ENCODE data around the gene RRP36. TPM values are rescaled to one million over a fixed set of nuclear protein-coding genes. Genes with fewer than 3 reads are reported as not detected.
A peak's percentile ranks its signal among the peaks of the same experiment; 100 is the strongest.

The RRP36 gene
- total and polyA plus RNA-seq, 11 donors = 18.7 to 53.4 (median 32.3) TPM

- TF ChIP-seq CTCF (IDR thresholded peaks at IDR 0.05) (no peak), POLR2A (IDR thresholded peaks at IDR 0.05) (no peak)
- 67 to 81% (median 72%) methylated on average over 2 of the region's 2 CpGs for WGBS, 4 donors
- peaks cover 0 to 34% (median 19%) of the 10 kb centered on the region in 12 donors for H3K4me1 ChIP-seq
- H3K27ac ChIP-seq = no peak overlapping the region
- no peaks in the 10 kb centered on the region for H3K9me3 ChIP-seq
- H3K36me3 ChIP-seq = peaks cover 0 to 56% (median 39%) of the 10 kb centered on the region in 9 donors
- no peaks in the 10 kb centered on the region for H3K27me3 ChIP-seq
- DNase-seq (no peak), ATAC-seq (no peak)
- no peak overlapping the region for H3K4me3 ChIP-seq
- intact Hi-C loops (cut with DNase I) = loop anchor here in 2 of 10 donors (5.0 to 10.0 kb wide), 2 partner anchors 45 to 157 kb away; no protein-coding TSS in a partner anchor
These were observed 40.4 kb downstream of the RRP36 start for GRCh38 chr6:43061861-43062260.

GRCh38 chr6:43062818-43063217 lies 41.4 kb downstream of the RRP36 start:
- peaks cover 0 to 32% (median 19%) of the 10 kb centered on the region in 12 donors for H3K4me1 ChIP-seq
- H3K27ac ChIP-seq = no peak overlapping the region
- DNase-seq (no peak), ATAC-seq (no peak)
- H3K36me3 ChIP-seq = peaks cover 0 to 54% (median 34%) of the 10 kb centered on the region in 9 donors
- intact Hi-C loops (cut with DNase I) = loop anchor here in 2 of 10 donors (5.0 to 10.0 kb wide), 2 partner anchors 46 to 158 kb away; no protein-coding TSS in a partner anchor
- H3K27me3 ChIP-seq = no peaks in the 10 kb centered on the region
- H3K9me3 ChIP-seq = no peaks in the 10 kb centered on the region
- TF ChIP-seq POLR2A (IDR thresholded peaks at IDR 0.05) (no peak), CTCF (IDR thresholded peaks at IDR 0.05) (no peak)
- no peak overlapping the region for H3K4me3 ChIP-seq
- 93 to 96% (median 95%) methylated on average over 10 to 12 of the region's 12 CpGs for WGBS, 4 donors

GRCh38 chr6:43070028-43070632 lies 48.7 kb downstream of the RRP36 start:
- no peaks in the 10 kb centered on the region for H3K4me1 ChIP-seq
- H3K27me3 ChIP-seq = no peaks in the 10 kb centered on the region
- intact Hi-C loops (cut with DNase I) = loop anchor here in 5 of 10 donors (5.0 to 10.0 kb wide), 3 partner anchors 55 to 72 kb away; no protein-coding TSS in a partner anchor
- DNase-seq = no peak
- H3K4me3 ChIP-seq = no peak overlapping the region
- H3K36me3 ChIP-seq = peaks cover 0 to 77% (median 56%) of the 10 kb centered on the region in 9 donors
- no peaks in the 10 kb centered on the region for H3K9me3 ChIP-seq
- ATAC-seq = no peak
- H3K27ac ChIP-seq = no peak overlapping the region
- TF ChIP-seq POLR2A (IDR thresholded peaks at IDR 0.05) = no peak
- peak in 9 of 12 donors; percentile 10 to 52 (median 39) for TF ChIP-seq CTCF (IDR thresholded peaks at IDR 0.05)
- 66 to 67% (median 66%) methylated on average over 6 of the region's 6 CpGs for WGBS, 4 donors

- ATAC-seq (peak in 1 of 4 donors; percentile 70), DNase-seq (peak in 1 of 5 donors; percentile 45)
- no peak overlapping the region for H3K4me3 ChIP-seq
- TF ChIP-seq POLR2A (IDR thresholded peaks at IDR 0.05) = no peak
- TF ChIP-seq CTCF (IDR thresholded peaks at IDR 0.05) = no peak
- H3K4me1 ChIP-seq = peaks cover 0 to 18% (median 5%) of the 10 kb centered on the region in 12 donors
- no peaks in the 10 kb centered on the region for H3K9me3 ChIP-seq
- 74 to 78% (median 76%) methylated on average over 5 to 6 of the region's 6 CpGs for WGBS, 4 donors
- H3K36me3 ChIP-seq = peaks cover 0 to 48% (median 36%) of the 10 kb centered on the region in 9 donors
- H3K27me3 ChIP-seq = peaks cover 0 to 22% (median 0%) of the 10 kb centered on the region in 9 donors
- intact Hi-C loops (cut with DNase I) = loop anchor here in 6 of 10 donors (5.0 to 10.0 kb wide), 4 partner anchors 50 to 67 kb away; no protein-coding TSS in a partner anchor
- H3K27ac ChIP-seq = no peak overlapping the region
These were observed 53.6 kb downstream of the RRP36 start for GRCh38 chr6:43074847-43075669.
